NT2/D1 (cell line): Measurements from ENCODE around the gene PSMB10.
A peak's percentile ranks its signal among the peaks of the same experiment; 100 is the strongest.

Experiments used
- DNase-seq: peaks from one replicate; pipeline ENCODE4 v3.0.0-alpha.2; 2011; ENCODE audit warnings: low read depth, low spot score
- H3K27me3 ChIP-seq: 2 replicates; pipeline ENCODE4 v1.6.0; 2011; ENCODE audit warnings: mild to moderate bottlenecking; ENCODE audit not compliant: insufficient read length, insufficient read depth
- H3K36me3 ChIP-seq: 2 replicates; pipeline ENCODE4 v1.6.1; 2011; ENCODE audit warnings: mild to moderate bottlenecking, low read length, mixed read lengths; ENCODE audit not compliant: insufficient read depth, insufficient read length
- H3K4me1 ChIP-seq: 2 replicates; pipeline ENCODE4 v1.5.1; 2011; ENCODE audit not compliant: insufficient read depth, insufficient read length
- H3K4me3 ChIP-seq: 2 replicates; pipeline ENCODE4 v1.5.1; 2011; ENCODE audit warnings: low read depth; ENCODE audit not compliant: insufficient read length
- H3K9ac ChIP-seq: 2 replicates; pipeline ENCODE4 v1.6.0; 2011; ENCODE audit warnings: low read depth; ENCODE audit not compliant: insufficient read length
- H3K9me3 ChIP-seq: 2 replicates; pipeline ENCODE4 v1.5.1; 2011; ENCODE audit warnings: mild to moderate bottlenecking, low read length; ENCODE audit not compliant: insufficient read depth
- SUZ12 ChIP-seq: IDR thresholded peaks from 2 replicates; pipeline ENCODE4 v1.6.1; 2011; ENCODE audit not compliant: insufficient read length, insufficient read depth; ENCODE audit errors: extremely low read depth
- YY1 ChIP-seq: IDR thresholded peaks from 2 replicates; pipeline ENCODE4 v1.6.1; 2011; ENCODE audit not compliant: insufficient read length, insufficient read depth
- ZNF274 ChIP-seq: IDR thresholded peaks from 2 replicates; pipeline ENCODE4 v1.6.1; 2011; ENCODE audit warnings: mild to moderate bottlenecking, low read depth, low read length

PSMB10 gene

DNA sequence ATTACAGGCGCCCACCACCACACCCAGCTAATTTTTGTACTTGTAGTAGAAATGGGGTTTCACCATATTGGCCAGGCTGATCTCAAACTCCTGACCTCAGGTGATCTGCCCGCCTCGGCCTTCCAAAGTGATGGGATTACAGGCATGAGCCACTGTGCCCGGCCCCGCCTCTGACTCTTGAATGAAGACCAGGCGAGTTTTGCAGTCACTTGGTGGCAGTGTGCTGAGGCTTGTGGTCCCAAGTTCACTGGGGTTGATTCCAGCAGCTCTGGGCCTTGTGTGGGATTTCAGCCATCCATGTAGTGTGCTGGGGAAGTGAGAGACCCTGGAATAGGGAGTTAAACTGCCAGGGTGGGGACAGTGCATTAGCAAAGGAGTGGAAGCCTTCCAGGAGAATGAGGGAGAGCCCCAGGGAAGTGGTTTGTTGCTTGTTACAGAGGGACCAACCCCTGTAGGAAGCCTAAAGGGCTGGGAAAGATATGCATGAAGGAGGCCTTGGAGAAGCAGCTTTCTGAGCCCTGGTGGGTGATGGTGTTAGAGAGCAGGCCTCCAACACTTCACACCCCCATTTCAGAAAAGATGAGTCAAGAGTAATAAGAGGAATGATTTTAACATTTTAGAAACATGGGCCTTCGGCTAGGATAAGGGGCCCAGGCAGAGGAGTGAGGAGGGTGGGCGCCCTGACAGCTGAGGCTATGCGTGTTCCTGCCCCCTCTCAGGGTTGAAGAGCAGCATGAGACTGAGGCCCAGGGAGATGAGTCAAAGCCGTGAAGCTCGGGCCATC lies 29.1 kb downstream of the PSMB10 start:
- no peak overlapping the region for H3K4me3 ChIP-seq
- H3K9ac ChIP-seq = no peak overlapping the region
- peaks cover 50% of the 10 kb centered on the region for H3K36me3 ChIP-seq
- H3K9me3 ChIP-seq = no peaks in the 10 kb centered on the region
- no peak for DNase-seq
- H3K4me1 ChIP-seq = no peaks in the 10 kb centered on the region
- no peaks in the 10 kb centered on the region for H3K27me3 ChIP-seq
- TF ChIP-seq ZNF274 (no peak), YY1 (no peak), SUZ12 (no peak)

DNA sequence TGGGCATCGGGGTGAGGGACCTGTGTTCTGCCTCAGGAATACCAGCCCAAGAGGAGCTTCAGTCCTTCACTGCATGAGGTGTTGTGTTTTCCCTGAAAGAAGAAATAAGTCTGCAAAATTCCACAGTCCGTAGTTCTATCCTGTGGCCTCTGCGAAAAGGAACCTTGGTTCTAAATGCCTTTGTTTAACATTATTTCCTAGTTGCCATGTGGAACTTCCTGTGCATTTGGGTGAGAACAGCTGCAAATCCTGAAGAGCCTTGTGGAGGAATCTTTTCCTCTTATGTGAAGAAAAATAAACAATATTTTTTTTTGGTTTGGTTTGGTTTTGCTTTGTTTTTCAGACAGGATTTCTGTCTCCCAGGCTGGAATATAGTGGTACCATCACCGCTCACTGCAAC lies 33.8 kb downstream of the PSMB10 start:
- Histone ChIP-seq H3K9me3 (no peaks in the 10 kb centered on the region), H3K27me3 (no peaks in the 10 kb centered on the region), H3K4me1 (no peaks in the 10 kb centered on the region), H3K36me3 (peaks cover 17% of the 10 kb centered on the region), H3K9ac (no peak overlapping the region), H3K4me3 (no peak overlapping the region)
- DNase-seq = no peak
- TF ChIP-seq ZNF274 = no peak
- TF ChIP-seq YY1 = no peak
- TF ChIP-seq SUZ12 = no peak

DNA sequence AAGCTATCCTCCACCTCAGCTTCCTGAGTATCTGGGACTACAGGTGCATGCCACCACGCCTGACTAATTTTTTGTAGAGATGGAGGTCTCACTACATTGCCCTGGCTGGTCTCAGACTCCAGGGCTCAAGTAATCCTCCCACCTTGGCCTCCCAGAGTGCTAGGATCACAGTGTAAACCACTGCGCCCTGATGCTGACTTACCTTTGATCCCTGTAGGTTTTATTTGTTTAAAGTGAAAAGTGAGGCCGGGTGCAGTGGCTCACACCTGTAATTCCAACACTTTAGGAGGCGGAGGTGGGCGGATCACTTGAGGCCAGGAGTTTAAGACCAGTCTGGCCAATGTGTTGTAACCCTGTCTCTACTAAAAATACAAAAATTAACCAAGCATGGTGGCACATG lies 34.9 kb downstream of the PSMB10 start:
- DNase-seq = no peak

GRCh38 chr16:67897231-67897630 lies 39.4 kb downstream of the PSMB10 start:
- Histone ChIP-seq H3K9ac (no peak overlapping the region), H3K4me1 (no peaks in the 10 kb centered on the region), H3K4me3 (no peak overlapping the region), H3K36me3 (peaks cover 16% of the 10 kb centered on the region), H3K27me3 (no peaks in the 10 kb centered on the region), H3K9me3 (no peaks in the 10 kb centered on the region)
- TF ChIP-seq SUZ12 = no peak
- TF ChIP-seq ZNF274 = no peak
- TF ChIP-seq YY1 = no peak
- no peak for DNase-seq

More for the DNA sequence above, 34.9 kb downstream of the PSMB10 start:
- Histone ChIP-seq H3K9ac (no peak overlapping the region), H3K9me3 (no peaks in the 10 kb centered on the region), H3K4me3 (no peak overlapping the region), H3K36me3 (peaks cover 25% of the 10 kb centered on the region), H3K4me1 (no peaks in the 10 kb centered on the region), H3K27me3 (no peaks in the 10 kb centered on the region)
- TF ChIP-seq SUZ12 (no peak), YY1 (no peak), ZNF274 (no peak)

DNA sequence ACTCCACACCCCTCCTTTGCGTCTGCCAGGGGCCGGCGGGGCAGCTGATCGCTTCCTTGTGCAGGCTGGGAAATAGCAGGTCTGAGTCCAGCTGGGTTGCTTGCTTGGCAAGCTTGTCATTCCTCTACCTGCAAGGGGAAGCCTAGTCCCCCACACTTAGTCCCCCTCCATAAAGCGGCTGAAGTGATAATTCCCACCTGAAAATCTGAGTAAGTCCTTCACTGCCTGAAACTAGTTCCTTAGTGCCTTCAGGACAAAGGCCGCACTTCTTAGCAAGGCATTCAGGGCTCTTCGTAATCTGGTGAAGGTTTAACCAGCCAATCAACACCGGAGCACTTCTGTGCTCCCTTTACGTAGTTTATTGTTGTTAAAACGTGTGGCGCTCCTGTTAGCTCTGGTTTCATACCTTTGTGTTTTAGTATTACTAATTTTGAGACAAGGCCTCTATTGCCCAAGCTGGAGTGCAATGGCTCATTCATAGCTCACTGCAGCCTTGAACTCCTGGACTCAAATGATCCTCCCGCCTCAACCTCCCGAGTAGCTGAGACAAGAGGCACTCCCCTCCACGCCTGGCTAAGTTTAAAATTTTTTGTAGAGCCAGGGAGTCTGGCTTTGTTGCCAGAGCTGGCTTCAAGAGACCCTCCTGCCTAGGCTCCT lies 42.8 kb downstream of the PSMB10 start:
- Histone ChIP-seq H3K36me3 (peaks cover 10% of the 10 kb centered on the region), H3K4me3 (peak overlapping the region; percentile 99), H3K27me3 (no peaks in the 10 kb centered on the region), H3K4me1 (no peaks in the 10 kb centered on the region), H3K9me3 (no peaks in the 10 kb centered on the region), H3K9ac (peak overlapping the region; percentile 99)
- no peak for DNase-seq
- TF ChIP-seq YY1 (no peak), ZNF274 (no peak), SUZ12 (no peak)

DNA sequence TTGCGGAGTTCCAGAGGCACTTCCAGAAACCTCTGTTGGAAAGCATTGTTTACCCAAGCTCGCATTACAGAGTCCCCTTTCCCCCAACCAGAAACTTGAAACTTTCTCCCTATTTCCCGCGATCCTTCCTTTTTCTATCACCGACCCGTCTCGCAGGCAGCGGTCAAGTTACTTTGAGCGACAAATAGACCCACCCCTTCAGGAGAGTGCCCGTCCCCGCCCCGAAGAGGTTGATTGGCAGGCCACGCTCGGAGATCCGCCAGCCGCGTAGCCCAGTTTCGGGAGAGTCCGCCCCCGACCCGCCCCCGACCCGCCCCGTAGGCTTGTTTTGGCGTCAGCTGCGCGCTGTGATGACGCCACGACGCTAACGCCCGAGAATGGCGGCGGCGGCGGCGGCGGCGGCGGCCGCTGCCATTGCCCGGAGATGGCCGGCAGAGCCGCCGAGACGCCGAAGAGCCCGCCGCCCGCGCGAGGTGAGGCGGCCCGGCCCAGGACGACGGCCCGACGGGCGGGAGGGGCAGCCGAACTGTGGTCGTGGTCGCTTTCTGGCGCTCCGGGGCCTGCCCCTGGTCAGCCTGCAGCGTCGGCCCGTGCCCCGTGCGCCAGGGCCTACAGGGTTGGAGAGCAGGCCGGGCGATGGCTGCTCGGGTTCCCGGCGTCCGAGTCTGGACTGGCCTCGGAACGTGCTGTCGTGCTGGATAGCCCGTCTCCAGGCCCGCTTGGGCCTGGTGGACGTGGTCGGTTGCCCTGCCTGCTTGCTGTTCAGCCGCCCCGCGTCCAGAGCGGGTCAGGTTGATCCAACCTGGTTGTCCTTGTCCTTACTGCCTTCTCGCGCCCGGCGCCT lies 43.5 kb downstream of the PSMB10 start, which contains the start of gene PSKH1:
PSKH1 (plus strand) TSS at position 356 of the 844 bp plus-strand sequence. CDS start 15,496 bp downstream, outside the sequence.
- Histone ChIP-seq H3K36me3 (peaks cover 10% of the 10 kb centered on the region), H3K9me3 (no peaks in the 10 kb centered on the region), H3K9ac (peak within 1 kb of the TSS; percentile 99), H3K4me3 (peak within 1 kb of the TSS; percentile 99), H3K27me3 (no peaks in the 10 kb centered on the region), H3K4me1 (peaks cover 4% of the 10 kb centered on the region)
- TF ChIP-seq YY1 (peak; percentile 32), ZNF274 (no peak), SUZ12 (no peak)
- DNase-seq = peak; percentile 96
